ENCODE data around the gene NMS. TPM values are rescaled to one million over a fixed set of nuclear protein-coding genes. Genes with fewer than 3 reads are reported as not detected.

Gene NMS
- total and polyA plus RNA-seq, 7 donors: 0.17 TPM; not detected in 6

DNA sequence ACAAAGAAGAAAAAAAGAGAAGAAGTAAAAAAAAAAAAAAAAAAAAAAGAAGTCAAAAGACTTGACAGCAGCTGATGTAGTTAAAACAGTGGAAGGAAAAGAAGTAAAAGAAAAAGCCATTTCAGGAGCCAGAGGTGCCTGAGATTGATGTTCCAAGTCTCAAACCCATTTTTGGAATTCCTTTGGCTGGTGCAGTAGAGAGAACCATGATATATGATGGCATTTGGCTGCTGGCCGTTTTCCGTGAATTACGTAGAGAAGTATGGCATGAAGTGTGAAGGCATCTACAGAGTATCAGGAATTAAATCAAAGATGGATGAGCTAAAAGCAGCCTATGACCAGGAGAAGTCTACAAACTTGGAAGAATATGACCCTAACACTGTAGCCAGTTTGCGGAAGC is 45.2 kb upstream of the NMS start:
- 45 to 57% (median 47%) methylated on average over 4 of the region's 4 CpGs for WGBS, 3 donors
- Histone ChIP-seq H3K27ac (no peak overlapping the region), H3K4me3 (no peak overlapping the region), H3K36me3 (ENCODE audit: insufficient read depth in 1 of 2, low read depth in 1 of 2) (no peaks in the 10 kb centered on the region), H3K27me3 (ENCODE audit: insufficient read depth in 3 of 3, low read length in 2 of 3) (no peaks in the 10 kb centered on the region), H3K4me1 (no peaks in the 10 kb centered on the region), H3K9me3 (no peaks in the 10 kb centered on the region)
- ATAC-seq (no peak), DNase-seq (no peak)
- intact Hi-C loops (cut with DNase I): loop anchor here in 1 of 2 donors (10.0 kb wide), 1 partner anchor 140 kb away; the partner anchor contains the start of gene PDCL3
- TF ChIP-seq, protein P1, sequence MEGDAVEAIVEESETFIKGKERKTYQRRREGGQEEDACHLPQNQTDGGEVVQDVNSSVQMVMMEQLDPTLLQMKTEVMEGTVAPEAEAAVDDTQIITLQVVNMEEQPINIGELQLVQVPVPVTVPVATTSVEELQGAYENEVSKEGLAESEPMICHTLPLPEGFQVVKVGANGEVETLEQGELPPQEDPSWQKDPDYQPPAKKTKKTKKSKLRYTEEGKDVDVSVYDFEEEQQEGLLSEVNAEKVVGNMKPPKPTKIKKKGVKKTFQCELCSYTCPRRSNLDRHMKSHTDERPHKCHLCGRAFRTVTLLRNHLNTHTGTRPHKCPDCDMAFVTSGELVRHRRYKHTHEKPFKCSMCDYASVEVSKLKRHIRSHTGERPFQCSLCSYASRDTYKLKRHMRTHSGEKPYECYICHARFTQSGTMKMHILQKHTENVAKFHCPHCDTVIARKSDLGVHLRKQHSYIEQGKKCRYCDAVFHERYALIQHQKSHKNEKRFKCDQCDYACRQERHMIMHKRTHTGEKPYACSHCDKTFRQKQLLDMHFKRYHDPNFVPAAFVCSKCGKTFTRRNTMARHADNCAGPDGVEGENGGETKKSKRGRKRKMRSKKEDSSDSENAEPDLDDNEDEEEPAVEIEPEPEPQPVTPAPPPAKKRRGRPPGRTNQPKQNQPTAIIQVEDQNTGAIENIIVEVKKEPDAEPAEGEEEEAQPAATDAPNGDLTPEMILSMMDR (IDR thresholded peaks at IDR 0.05): no peak

DNA sequence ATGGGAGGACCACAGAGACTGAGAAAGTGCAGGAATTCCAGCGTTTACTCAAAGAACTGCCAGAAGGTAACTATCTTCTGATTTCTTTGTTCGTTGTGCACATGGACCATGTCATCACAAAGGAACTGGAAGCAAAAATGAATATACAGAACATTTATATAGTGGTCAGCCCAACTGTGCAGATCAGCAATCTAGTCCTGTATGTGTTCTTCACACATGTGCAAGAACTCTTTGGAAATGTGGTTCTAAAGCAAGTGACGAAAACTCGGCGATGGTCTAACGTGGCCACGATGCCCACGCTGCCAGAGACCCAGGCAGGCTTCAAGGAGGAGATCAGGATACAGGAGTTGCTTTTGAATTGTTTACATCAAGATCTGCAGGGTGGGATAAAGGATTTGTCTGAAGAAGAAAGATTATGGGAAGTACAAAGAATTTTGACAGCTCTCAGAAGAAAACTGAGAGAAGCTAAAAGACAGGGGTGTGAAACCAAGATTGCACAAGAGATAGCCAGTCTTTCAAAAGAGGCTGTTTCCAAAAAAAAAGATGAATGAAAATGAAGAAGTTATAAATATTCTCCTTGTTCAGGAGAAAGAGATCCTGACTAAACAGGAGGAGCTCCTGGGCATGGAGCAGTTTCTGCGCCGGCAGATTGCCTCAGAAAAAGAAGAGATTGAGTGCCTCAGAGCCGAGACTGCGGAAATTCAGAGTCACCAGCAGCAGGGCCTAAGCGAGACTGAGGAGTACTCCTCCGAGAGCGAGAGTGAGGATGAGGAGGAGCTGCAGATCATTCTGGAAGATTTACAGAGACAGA is 44.5 kb upstream of the NMS start:
- intact Hi-C loops (cut with DNase I): loop anchor here in 1 of 2 donors (10.0 kb wide), 1 partner anchor 139 kb away; the partner anchor contains the start of gene PDCL3
- Histone ChIP-seq H3K27ac (no peak overlapping the region), H3K27me3 (ENCODE audit: insufficient read depth in 3 of 3, low read length in 2 of 3) (no peaks in the 10 kb centered on the region), H3K9me3 (no peaks in the 10 kb centered on the region), H3K4me3 (no peak overlapping the region), H3K36me3 (ENCODE audit: insufficient read depth in 1 of 2, low read depth in 1 of 2) (no peaks in the 10 kb centered on the region), H3K4me1 (no peaks in the 10 kb centered on the region)
- no peak for DNase-seq
- TF ChIP-seq, protein P1 (IDR thresholded peaks at IDR 0.05): no peak
- WGBS, 3 donors: 79 to 84% (median 82%) methylated on average over 15 of the region's 15 CpGs
- ATAC-seq: no peak

DNA sequence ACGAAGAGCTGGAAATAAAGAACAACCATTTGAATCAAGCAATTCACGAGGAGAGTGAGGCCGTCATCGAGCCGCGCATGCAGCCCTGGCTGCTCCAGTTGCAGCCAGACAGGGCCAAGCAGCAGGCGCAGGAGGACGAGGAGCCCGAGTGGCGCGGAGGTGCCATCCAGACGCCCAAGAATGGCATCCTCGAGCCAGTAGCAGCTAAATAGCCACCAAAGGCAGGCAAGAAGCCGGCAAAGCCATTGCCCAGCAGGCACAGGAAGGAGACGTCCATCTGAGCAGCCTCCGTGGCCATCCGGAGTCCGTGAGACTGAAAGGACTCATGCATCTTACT is 43.9 kb upstream of the NMS start:
- no peaks in the 10 kb centered on the region for H3K4me1 ChIP-seq
- H3K36me3 ChIP-seq (ENCODE audit: insufficient read depth in 1 of 2, low read depth in 1 of 2): no peaks in the 10 kb centered on the region
- H3K9me3 ChIP-seq: no peaks in the 10 kb centered on the region
- no peak overlapping the region for H3K27ac ChIP-seq
- 83 to 88% (median 85%) methylated on average over 18 of the region's 18 CpGs for WGBS, 3 donors
- TF ChIP-seq, protein P1 (IDR thresholded peaks at IDR 0.05): no peak
- no peak overlapping the region for H3K4me3 ChIP-seq
- intact Hi-C loops (cut with DNase I): loop anchor here in 1 of 2 donors (10.0 kb wide), 1 partner anchor 138 kb away; the partner anchor contains the start of gene PDCL3
- H3K27me3 ChIP-seq (ENCODE audit: insufficient read depth in 3 of 3, low read length in 2 of 3): no peaks in the 10 kb centered on the region
- ATAC-seq (no peak), DNase-seq (no peak)

DNA sequence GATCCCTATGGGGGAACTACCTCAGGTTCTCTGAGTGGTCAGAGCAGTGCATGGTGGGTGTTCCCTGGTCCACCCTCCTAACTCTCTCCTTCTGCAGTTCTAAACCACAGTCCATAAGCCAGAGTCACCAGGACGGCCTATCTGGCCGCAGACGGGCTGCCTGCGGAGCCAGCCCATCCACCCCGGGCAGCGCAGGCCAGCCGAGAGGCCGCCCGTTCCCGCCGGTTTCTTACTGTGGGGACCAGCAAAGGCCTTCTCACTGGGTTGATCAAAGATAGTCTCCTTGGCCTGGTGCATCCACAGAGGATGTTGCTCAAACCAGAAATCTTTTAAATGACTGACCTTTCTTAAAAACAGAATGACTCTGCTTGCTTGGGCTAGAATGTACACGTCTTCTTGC is 43.2 kb upstream of the NMS start:
- Histone ChIP-seq H3K27me3 (ENCODE audit: insufficient read depth in 3 of 3, low read length in 2 of 3) (no peaks in the 10 kb centered on the region), H3K4me1 (no peaks in the 10 kb centered on the region), H3K36me3 (ENCODE audit: insufficient read depth in 1 of 2, low read depth in 1 of 2) (no peaks in the 10 kb centered on the region), H3K9me3 (no peaks in the 10 kb centered on the region), H3K4me3 (no peak overlapping the region), H3K27ac (no peak overlapping the region)
- intact Hi-C loops (cut with DNase I): loop anchor here in 1 of 2 donors (10.0 kb wide), 1 partner anchor 138 kb away; the partner anchor contains the start of gene PDCL3
- ATAC-seq (no peak), DNase-seq (no peak)
- 88 to 93% (median 92%) methylated on average over 12 of the region's 12 CpGs for WGBS, 3 donors
- TF ChIP-seq, protein P1 (IDR thresholded peaks at IDR 0.05): no peak

All from psoas muscle (tissue), 8 donors.